GM12878 (cell line): ENCODE results near the gene LDLRAP1. TPM values are rescaled to one million over a fixed set of nuclear protein-coding genes. Genes with fewer than 3 reads are reported as not detected.

Experiments
- ATAC-seq: fragments of 200-7000 bp; cut with Tn5 transposase; 3 replicates; pipeline ENCODE4 v1.9.1; 2020; ENCODE audit warnings: mild to moderate bottlenecking, moderate library complexity
- BruUV-seq: library from RNA; stranded (reverse); fragments of 400-500 nt; replicated peaks from 2 replicates; lab custom pipeline; 2021; lab: Mats Ljungman, UMichigan
- CTCF ChIA-PET: fragments of 300-600 bp; sonication (Branson Sonifier 250); formaldehyde crosslinking; extraction: SDS; loops from one replicate; lab custom pipeline; 2021; ENCODE audit warnings: inconsistent platforms; lab: Yijun Ruan, JAX
- POLR2A ChIA-PET: fragments of 350-600 bp; formaldehyde crosslinking; extraction: SDS; loops from one replicate; lab custom pipeline; 2021; ENCODE audit warnings: inconsistent platforms; lab: Charles Lee
- RAD21 ChIA-PET: fragments of 300-600 bp; sonication (Branson Sonifier 250); formaldehyde crosslinking; loops from one replicate; lab custom pipeline; 2023; ENCODE audit warnings: antibody characterized with exemption; ENCODE audit not compliant: unreplicated experiment; lab: Charles Lee
- SMC1A ChIA-PET: fragments of 300-600 bp; sonication (Branson Sonifier 250); formaldehyde crosslinking; loops from one replicate; lab custom pipeline; 2023; ENCODE audit not compliant: unreplicated experiment, uncharacterized antibody; lab: Charles Lee
- DNase-seq: peaks from one replicate; pipeline ENCODE4 v3.0.0-alpha.2; 2011; ENCODE audit warnings: low read depth, low spot score
- FAIRE-seq: peaks from 3 replicates; lab custom pipeline; 2011; peaks lifted over from hg19 to GRCh38; lab: Jason Lieb, UNC
- H2AFZ ChIP-seq: 2 replicates; pipeline ENCODE4 v1.6.0; 2011; ENCODE audit warnings: low read depth, low read length, control low read depth; ENCODE audit not compliant: control insufficient read depth
- H3K27ac ChIP-seq: 2 replicates; pipeline ENCODE4 v1.5.1; 2011; ENCODE audit warnings: control low read depth; ENCODE audit not compliant: control insufficient read depth, insufficient read depth
- H3K27me3 ChIP-seq, 2 experiments: replicated peaks in 1 of 2; 2 replicates each; pipeline versions ENCODE4 v1.6.0 to v1.6.1; 2011; ENCODE audit warnings: low read length in 1 of 2; ENCODE audit not compliant: control insufficient read depth in 2 of 2, insufficient read depth in 2 of 2
- H3K36me3 ChIP-seq, 2 experiments: 2 replicates each; pipeline ENCODE4 v1.5.1; 2011; ENCODE audit warnings: low read length in 1 of 2; ENCODE audit not compliant: control insufficient read depth in 2 of 2, insufficient read depth in 2 of 2
- H3K4me1 ChIP-seq: 2 replicates; pipeline ENCODE4 v1.6.1; 2011; ENCODE audit warnings: mild to moderate bottlenecking, low read length, moderate library complexity, mixed read lengths; ENCODE audit not compliant: control insufficient read depth, insufficient read depth
- H3K4me2 ChIP-seq: 2 replicates; pipeline ENCODE4 v1.6.0; 2011; ENCODE audit warnings: control low read depth; ENCODE audit not compliant: control insufficient read depth, insufficient read depth
- H3K4me3 ChIP-seq: fragments of 200-600 bp; sonication (generic); 2 replicates; pipeline ENCODE4 v1.5.1; 2016
- H3K79me2 ChIP-seq: 2 replicates; pipeline ENCODE4 v1.6.0; 2011; ENCODE audit warnings: low read length; ENCODE audit not compliant: control insufficient read depth, insufficient read depth
- H3K9ac ChIP-seq: 2 replicates; pipeline ENCODE4 v1.8.0; 2011; ENCODE audit warnings: low read length, control low read depth, mixed read lengths; ENCODE audit not compliant: control insufficient read depth, insufficient read depth
- H3K9me3 ChIP-seq: replicated peaks from 3 replicates; pipeline ENCODE4 v1.5.1; 2011; ENCODE audit warnings: mild to moderate bottlenecking, low read length; ENCODE audit not compliant: control insufficient read depth, insufficient read depth
- H4K20me1 ChIP-seq: 2 replicates; pipeline ENCODE4 v1.6.0; 2011; ENCODE audit not compliant: control insufficient read depth, insufficient read depth
- CBX3 ChIP-seq: fragments of 200-600 bp; sonication (generic); IDR thresholded peaks from 2 replicates; pipeline ENCODE4 v1.6.1; 2016; ENCODE audit warnings: low read depth, borderline replicate concordance
- CHD1 ChIP-seq: IDR thresholded peaks from 2 replicates; pipeline ENCODE4 v1.6.1; 2012; ENCODE audit warnings: low read depth, low read length, improper control_type of control experiment
- EZH2 ChIP-seq: IDR thresholded peaks from 2 replicates; pipeline ENCODE4 v1.6.1; 2012; ENCODE audit warnings: low read depth, mild to moderate bottlenecking, control low read depth, inconsistent platforms, low read length, borderline replicate concordance; ENCODE audit not compliant: control insufficient read depth
- FOXM1 ChIP-seq: IDR thresholded peaks from 2 replicates; pipeline ENCODE4 v1.6.1; 2012; ENCODE audit warnings: low read depth, mild to moderate bottlenecking, inconsistent platforms, low read length, moderate library complexity
- HCFC1 ChIP-seq: fragments of 150-350 bp; IDR thresholded peaks from 2 replicates; pipeline ENCODE4 v1.6.1; 2014; ENCODE audit warnings: low read length
- IKZF1 ChIP-seq: fragments of 450-650 bp; conservative IDR thresholded peaks from 2 replicates; pipeline ENCODE4 v1.6.1; 2017; ENCODE audit warnings: antibody characterized with exemption, mild to moderate bottlenecking
- MTA2 ChIP-seq: fragments of 450-650 bp; IDR thresholded peaks from 2 replicates; pipeline ENCODE4 v1.6.1; 2016; ENCODE audit warnings: low read depth, mild to moderate bottlenecking, moderate library complexity
- SREBF1 ChIP-seq: IDR thresholded peaks from 2 replicates; pipeline ENCODE4 v1.6.1; 2012; ENCODE audit warnings: mild to moderate bottlenecking, low read length
- TCF3 ChIP-seq: IDR thresholded peaks from 2 replicates; pipeline ENCODE4 v1.6.1; 2012; ENCODE audit warnings: low read depth, mild to moderate bottlenecking, low read length, borderline replicate concordance; ENCODE audit not compliant: insufficient read depth
- WGBS: methylation state at CpG from one replicate; pipeline ENCODE4 v1.1.6; 2016; ENCODE audit warnings: low lambda C conversion rate; ENCODE audit not compliant: insufficient replicate concordance, insufficient coverage; ENCODE audit errors: missing lambda C conversion rate; 5-methylcytosine and 5-hydroxymethylcytosine counted together
- in situ Hi-C: fragments of 300-500 bp; cut with MboI; formaldehyde crosslinking; loops from 9 replicates; pipeline ENCODE4 v1.14.3; 2018; ENCODE audit warnings: mixed read lengths
- intact Hi-C: fragments of 100-400 bp; cut with micrococcal nuclease; formaldehyde crosslinking; loops from one replicate; pipeline ENCODE4 v1.14.2; 2022; ENCODE audit not compliant: unreplicated experiment
- polyA plus RNA-seq, 11 experiments: library from polyadenylated mRNA; depleted of rRNA in 4 of 11; unstranded in 6 of 11; stranded (reverse) in 5 of 11; fragments of >200 nt; fragmentation: Nextera tagmentation in 4 of 11; fragmentation: Illumina TruSeq in 1 of 11; extraction: Ambion mirVana in 4 of 11; extraction: Trizol in 1 of 11; gene quantifications; 1 replicate in 1 of 11; 2 replicates in 10 of 11; pipeline versions ENCODE4 v1.2.1 to v1.2.3, GENCODE V29; 2011 to 2016; ENCODE audit warnings: inconsistent platforms in 2 of 11, missing spikeins in 2 of 11, low read depth in 1 of 11
- total RNA-seq, 4 experiments: library from RNA; depleted of rRNA in 3 of 4; stranded (reverse); fragments of >200 nt in 3 of 4; fragmentation: Illumina TruSeq in 1 of 4; extraction: Trizol in 1 of 4; gene quantifications; 2 replicates each; pipeline versions ENCODE4 v1.2.1 to v1.2.3, GENCODE V29; 2013 to 2021
- TF ChIP-seq, protein P1 (sequence below): fragments of 450-650 bp; IDR thresholded peaks from 2 replicates; pipeline ENCODE4 v1.6.1; 2017; ENCODE audit warnings: mild to moderate bottlenecking, low read depth, inconsistent platforms; ENCODE audit not compliant: poor library complexity, severe bottlenecking

The LDLRAP1 gene
- total and polyA plus RNA-seq, 10 of the 15 experiments (the other 5 are each of a cell fraction or from before 2014, with no cell fraction given), result 0.43 to 37.6 (median 22.0) TPM

- Histone ChIP-seq H2AFZ (no peak overlapping the region), H3K9ac (no peak overlapping the region), H3K9me3 (no peaks in the 10 kb centered on the region), H3K4me3 (no peak overlapping the region), H3K79me2 (no peaks in the 10 kb centered on the region), H3K36me3 (no peaks in the 10 kb centered on the region), H4K20me1 (no peaks in the 10 kb centered on the region), H3K27ac (no peak overlapping the region)
- intact Hi-C loops (loop anchor here (10.0 kb wide), 1 partner anchor 242 kb away; no protein-coding TSS in a partner anchor), in situ Hi-C loops (no loop called here)
- no peak for ATAC-seq
- SMC1A ChIA-PET, result interaction anchor here (1.4 kb wide), 2 partner anchors 14 to 17 kb away, joined by 3 to 4 read pairs; no protein-coding TSS in a partner anchor
- no TSS peak for BruUV-seq
- CTCF ChIA-PET, result interaction anchor here (0.6 kb wide), 1 partner anchor 123 kb away, joined by 3 read pairs; no protein-coding TSS in a partner anchor
- TF ChIP-seq TCF3 (no peak), IKZF1 (no peak), HCFC1 (no peak), SREBF1 (no peak), FOXM1 (no peak), CHD1 (no peak), EZH2 (no peak), MTA2 (no peak), CBX3 (no peak)
- TF ChIP-seq, protein P1, sequence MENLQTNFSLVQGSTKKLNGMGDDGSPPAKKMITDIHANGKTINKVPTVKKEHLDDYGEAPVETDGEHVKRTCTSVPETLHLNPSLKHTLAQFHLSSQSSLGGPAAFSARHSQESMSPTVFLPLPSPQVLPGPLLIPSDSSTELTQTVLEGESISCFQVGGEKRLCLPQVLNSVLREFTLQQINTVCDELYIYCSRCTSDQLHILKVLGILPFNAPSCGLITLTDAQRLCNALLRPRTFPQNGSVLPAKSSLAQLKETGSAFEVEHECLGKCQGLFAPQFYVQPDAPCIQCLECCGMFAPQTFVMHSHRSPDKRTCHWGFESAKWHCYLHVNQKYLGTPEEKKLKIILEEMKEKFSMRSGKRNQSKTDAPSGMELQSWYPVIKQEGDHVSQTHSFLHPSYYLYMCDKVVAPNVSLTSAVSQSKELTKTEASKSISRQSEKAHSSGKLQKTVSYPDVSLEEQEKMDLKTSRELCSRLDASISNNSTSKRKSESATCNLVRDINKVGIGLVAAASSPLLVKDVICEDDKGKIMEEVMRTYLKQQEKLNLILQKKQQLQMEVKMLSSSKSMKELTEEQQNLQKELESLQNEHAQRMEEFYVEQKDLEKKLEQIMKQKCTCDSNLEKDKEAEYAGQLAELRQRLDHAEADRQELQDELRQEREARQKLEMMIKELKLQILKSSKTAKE, result no peak
- TF ChIP-seq, all 136 proteins: peak for 0
- 98% methylated on average over 2 of the region's 2 CpGs for WGBS
- no peak for DNase-seq
- Histone ChIP-seq H3K27me3 (no peaks in the 10 kb centered on the region; a peak in 1 of 4 replicates), H3K4me2 (no peak overlapping the region), H3K4me1 (no peaks in the 10 kb centered on the region)
- ChIA-PET RAD21 (interaction anchor here (1.0 to 1.2 kb wide), 3 partner anchors 10 to 277 kb away, joined by 3 read pairs; no protein-coding TSS in a partner anchor), POLR2A (no interaction called here)
- FAIRE-seq, result no peak
Measured at GRCh38 chr1:25526753-25527152, 16.7 kb upstream of the LDLRAP1 start.
